Frontal cortex (tissue), 4 donors: Measurements from ENCODE around the gene ATP5F1C. TPM values are rescaled to one million over a fixed set of nuclear protein-coding genes. Genes with fewer than 3 reads are reported as not detected.

Experiments
- DNase-seq, 2 donors: peaks; one replicate each; pipeline ENCODE4 v3.0.0; 2012; ENCODE audit warnings: low spot score in 2 of 2
- FAIRE-seq: peaks from 2 replicates; lab custom pipeline; 2012; peaks lifted over from hg19 to GRCh38; lab: Jason Lieb, UNC
- total RNA-seq: library from RNA; depleted of rRNA; stranded (reverse); fragments of >200 nt; gene quantifications from one replicate; pipeline ENCODE4 v1.2.3, GENCODE V29; 2014
- donor health status: control.
- donor health status: control.
- donor health status: control.

ATP5F1C gene
- total RNA-seq, 1 donor from 2014 or later: 422 TPM

DNA sequence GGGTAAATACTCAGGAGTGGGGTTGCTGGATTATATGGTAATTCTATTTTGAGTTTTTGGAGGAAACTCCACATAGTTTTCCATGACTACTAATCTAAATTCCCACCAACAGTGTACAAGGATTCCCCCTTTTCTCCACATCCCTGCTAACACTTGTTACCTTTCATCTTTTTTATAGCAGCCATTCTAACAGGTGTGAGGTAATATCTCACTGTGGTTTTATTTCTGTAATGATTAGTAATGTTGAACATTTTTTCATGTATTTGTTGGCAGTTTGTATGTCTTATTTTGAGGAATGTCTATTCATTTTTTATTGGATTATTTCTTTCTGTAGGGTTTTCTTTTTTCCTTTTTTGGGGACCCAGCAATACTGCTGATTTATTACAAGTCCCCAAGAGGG lies 45.2 kb downstream of the ATP5F1C start:
- DNase-seq (no peak), FAIRE-seq (no peak)

- no peak for DNase-seq
Measured at GRCh38 chr10:7834262-7834661, 46.3 kb downstream of the ATP5F1C start.

DNA sequence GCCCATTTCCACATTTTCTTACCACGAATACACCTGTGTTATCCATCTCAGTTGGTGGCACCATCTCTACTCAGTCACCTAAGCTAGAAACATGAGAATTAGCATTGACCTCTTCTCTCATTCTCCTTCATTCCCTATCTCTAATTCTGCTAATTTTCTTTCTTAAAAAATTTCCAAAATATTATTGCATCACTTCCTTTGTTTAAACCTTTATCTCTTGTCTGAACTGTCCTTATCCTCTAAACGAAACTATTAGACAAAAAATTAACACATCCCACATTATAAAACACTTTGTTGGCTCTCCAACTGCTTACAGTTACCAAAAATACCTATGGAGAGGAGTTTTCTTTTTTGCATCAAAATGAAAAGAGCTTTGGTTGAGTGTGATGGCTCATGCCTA lies 48.6 kb downstream of the ATP5F1C start:
- no peak for FAIRE-seq
- DNase-seq: no peak

More at GRCh38 chr10:7834262-7834661, 46.3 kb downstream of the ATP5F1C start:
- no peak for FAIRE-seq

DNA sequence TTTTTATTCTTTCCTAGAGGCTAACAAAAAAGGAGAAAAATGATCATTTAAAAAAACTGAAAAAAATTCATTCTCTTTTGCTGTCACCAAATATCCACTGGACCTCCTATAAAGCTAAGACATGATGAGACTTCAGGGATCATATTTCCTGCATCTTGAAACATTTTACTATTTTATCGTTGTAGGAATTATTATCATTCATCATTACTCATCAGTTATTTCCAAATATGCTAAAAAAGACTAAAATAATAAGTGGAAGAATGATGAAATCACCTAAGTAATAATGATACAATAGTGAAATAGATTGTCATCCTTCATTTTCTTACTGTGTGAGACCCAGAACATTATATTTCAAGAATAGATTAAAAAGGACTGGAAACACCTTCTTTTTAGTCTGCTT lies 58.6 kb downstream of the ATP5F1C start:
- no peak for FAIRE-seq
- no peak for DNase-seq

- DNase-seq: no peak
- no peak for FAIRE-seq
Measured at GRCh38 chr10:7853226-7853842, 65.4 kb downstream of the ATP5F1C start.

- FAIRE-seq (no peak), DNase-seq (no peak)
Measured at GRCh38 chr10:7853890-7854289, 65.9 kb downstream of the ATP5F1C start.

GRCh38 chr10:7855205-7855604 lies 67.2 kb downstream of the ATP5F1C start:
- DNase-seq (no peak), FAIRE-seq (no peak)

GRCh38 chr10:7856678-7857077 lies 68.7 kb downstream of the ATP5F1C start:
- no peak for DNase-seq
- FAIRE-seq: no peak

GRCh38 chr10:7857262-7857661 lies 69.3 kb downstream of the ATP5F1C start:
- FAIRE-seq (no peak), DNase-seq (no peak)

Other genes with a start within 250 kb of the ATP5F1C start
- gene ITIH5, start 121.2 kb upstream of the ATP5F1C start, total RNA-seq: 14.7 TPM
- gene ITIH2, start 84.9 kb upstream of the ATP5F1C start, total RNA-seq: 10.6 TPM
- gene KIN, start 184 bp upstream of the ATP5F1C start, total RNA-seq: 9.4 TPM
- 2.4 TPM for gene TAF3, start 30.3 kb downstream of the ATP5F1C start, total RNA-seq